Fibroblast of lung (primary cell): Measurements from ENCODE around the gene SVEP1.

Experiments used
- EZH2 ChIP-seq: IDR thresholded peaks from 2 replicates; pipeline ENCODE4 v1.5.1; 2012; ENCODE audit warnings: low read length, control low read depth, mild to moderate bottlenecking; ENCODE audit errors: missing control alignments
- TF ChIP-seq, protein P1 (sequence below), 2 donors: IDR thresholded peaks in 1 of 2; conservative IDR thresholded peaks in 1 of 2; 1 replicate in 1 of 2; 2 replicates in 1 of 2; pipeline ENCODE4 v1.5.1; 2011 to 2012; ENCODE audit warnings: low read length in 2 of 2, control low read depth in 1 of 2, inconsistent platforms in 1 of 2, low read depth in 1 of 2, mild to moderate bottlenecking in 1 of 2

DNA sequence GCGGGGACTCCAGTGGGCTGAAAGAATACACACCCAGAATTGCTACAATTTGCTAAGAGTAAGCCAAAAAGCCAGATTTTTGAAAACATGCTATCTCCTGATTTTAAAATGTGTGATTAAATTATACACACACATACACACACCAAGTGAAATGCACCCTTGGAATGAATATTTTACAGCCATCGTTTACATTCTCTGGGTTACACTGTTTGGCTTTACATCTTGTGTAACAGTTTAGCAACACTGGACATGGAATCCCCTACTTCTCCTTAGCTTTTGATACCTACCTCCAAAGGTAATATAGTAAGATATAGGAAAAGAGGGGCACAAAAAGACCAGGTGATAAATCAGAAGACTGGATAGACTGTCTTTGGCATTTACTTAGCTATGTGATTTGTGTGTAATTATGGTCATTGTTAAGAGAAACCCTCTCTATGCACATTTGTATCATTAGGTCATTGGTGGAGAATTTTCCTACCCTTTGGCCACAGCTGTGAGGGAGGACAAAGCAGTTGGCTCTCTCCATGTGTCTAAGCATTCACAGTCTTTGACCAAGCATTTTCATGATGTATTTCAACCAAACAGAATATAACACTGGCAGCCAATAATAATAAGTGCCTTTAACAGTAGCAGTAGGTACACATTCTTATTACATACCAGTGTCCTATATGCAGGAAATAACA, 7.6 kb downstream of the SVEP1 start:
- no peak for TF ChIP-seq EZH2
- TF ChIP-seq, protein P1, sequence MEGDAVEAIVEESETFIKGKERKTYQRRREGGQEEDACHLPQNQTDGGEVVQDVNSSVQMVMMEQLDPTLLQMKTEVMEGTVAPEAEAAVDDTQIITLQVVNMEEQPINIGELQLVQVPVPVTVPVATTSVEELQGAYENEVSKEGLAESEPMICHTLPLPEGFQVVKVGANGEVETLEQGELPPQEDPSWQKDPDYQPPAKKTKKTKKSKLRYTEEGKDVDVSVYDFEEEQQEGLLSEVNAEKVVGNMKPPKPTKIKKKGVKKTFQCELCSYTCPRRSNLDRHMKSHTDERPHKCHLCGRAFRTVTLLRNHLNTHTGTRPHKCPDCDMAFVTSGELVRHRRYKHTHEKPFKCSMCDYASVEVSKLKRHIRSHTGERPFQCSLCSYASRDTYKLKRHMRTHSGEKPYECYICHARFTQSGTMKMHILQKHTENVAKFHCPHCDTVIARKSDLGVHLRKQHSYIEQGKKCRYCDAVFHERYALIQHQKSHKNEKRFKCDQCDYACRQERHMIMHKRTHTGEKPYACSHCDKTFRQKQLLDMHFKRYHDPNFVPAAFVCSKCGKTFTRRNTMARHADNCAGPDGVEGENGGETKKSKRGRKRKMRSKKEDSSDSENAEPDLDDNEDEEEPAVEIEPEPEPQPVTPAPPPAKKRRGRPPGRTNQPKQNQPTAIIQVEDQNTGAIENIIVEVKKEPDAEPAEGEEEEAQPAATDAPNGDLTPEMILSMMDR (conservative IDR thresholded peaks at IDR 0.05 in 1 of 2, IDR thresholded peaks at IDR 0.05 in 1 of 2; ENCODE audit: low read depth in 1 of 2, low read length in 2 of 2) = no peak
